HG03354 (cell line): ENCODE data around the gene PDIA6.

Source experiments
- ATAC-seq: cut with Tn5 transposase; IDR thresholded peaks from one replicate; pipeline ENCODE4 v1.9.1; 2021; ENCODE audit warnings: mild to moderate bottlenecking; ENCODE audit not compliant: unreplicated experiment, poor library complexity, severe bottlenecking

Gene PDIA6, protein sequence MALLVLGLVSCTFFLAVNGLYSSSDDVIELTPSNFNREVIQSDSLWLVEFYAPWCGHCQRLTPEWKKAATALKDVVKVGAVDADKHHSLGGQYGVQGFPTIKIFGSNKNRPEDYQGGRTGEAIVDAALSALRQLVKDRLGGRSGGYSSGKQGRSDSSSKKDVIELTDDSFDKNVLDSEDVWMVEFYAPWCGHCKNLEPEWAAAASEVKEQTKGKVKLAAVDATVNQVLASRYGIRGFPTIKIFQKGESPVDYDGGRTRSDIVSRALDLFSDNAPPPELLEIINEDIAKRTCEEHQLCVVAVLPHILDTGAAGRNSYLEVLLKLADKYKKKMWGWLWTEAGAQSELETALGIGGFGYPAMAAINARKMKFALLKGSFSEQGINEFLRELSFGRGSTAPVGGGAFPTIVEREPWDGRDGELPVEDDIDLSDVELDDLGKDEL

DNA sequence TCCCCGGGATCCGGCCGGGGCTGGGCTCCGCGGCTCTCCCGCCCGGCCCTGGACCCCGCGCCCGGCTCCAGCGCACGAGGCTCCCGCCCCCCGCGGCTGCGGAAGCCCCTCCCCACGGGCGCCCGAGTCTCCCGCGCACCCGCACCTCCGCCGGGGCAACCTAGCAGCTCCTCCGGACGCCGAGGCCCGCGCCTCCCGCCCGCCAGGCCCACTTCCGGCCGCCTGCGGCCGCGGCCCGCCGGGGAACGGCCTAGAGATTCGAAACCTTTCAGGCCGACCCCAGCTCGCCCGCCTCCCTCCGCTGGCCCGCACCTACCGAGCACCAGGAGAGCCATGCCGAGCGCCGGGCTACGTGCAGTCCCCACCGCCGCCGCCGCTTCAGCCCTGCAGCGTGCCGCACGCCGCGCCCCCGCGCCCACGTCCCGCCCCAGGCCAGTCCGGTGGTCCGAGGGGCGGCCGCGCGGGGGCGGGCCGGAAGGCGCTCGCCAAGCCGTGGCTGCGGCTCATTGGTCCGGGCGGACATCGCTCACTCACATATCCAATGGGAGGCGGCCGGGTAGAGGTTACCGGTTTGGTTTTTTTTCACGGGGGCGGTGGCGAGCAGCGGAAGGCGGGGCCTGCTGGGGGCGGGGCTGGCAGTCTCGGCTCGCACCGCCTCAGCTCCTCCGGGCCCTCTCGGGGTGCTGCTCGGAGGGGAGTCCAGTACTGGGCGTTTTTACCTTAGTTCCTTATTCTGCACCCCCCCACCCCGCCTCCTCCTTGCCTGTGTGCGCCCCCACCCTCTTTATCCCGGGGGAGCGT lies at the start of gene PDIA6:
Gene PDIA6 (minus strand): TSS at position 424 of the 801 bp plus-strand sequence. CDS start 89 bp downstream, at position 335.
- peak; percentile 90 for ATAC-seq

DNA sequence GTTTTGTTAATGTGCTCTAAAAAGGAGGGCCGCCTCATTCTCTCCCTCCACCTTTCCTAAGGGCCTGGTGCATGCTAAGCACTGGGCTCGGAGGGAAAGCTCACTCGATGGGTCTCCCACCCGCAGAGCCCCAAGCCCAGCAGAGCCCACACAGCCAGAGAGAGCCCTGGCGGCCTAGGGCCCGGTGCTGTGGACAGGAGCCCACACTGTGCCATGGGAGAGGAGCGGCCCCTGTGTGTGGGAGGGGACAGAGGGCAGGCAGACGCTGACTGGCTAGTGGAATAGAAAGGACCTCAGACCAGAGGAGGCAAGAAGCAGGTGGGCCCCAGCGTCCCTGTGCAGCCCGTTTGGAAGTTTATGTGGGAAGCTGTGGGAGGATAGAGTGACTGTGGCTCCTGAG lies 49.7 kb upstream of the PDIA6 start:
- ATAC-seq: no peak

DNA sequence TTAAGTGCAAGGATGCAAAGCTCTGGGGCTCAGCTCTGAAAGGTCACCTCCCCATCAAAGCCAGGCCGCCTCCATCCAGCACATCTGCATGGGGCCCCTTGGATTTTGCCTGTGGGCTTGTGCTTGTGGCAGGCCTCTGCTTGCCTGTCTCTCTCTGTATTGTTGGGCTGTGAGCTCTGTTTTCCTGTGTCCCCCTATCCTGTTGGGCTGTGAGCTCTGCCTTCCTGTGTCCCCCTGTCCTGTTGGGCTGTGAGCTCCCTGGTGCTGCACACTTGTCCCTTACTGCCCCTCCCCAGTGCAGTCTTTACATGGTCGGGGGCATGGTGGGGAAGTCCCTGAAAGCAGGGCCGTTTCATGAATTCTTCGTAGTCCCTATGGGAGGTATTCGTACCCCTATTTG lies 49.2 kb upstream of the PDIA6 start:
- no peak for ATAC-seq

DNA sequence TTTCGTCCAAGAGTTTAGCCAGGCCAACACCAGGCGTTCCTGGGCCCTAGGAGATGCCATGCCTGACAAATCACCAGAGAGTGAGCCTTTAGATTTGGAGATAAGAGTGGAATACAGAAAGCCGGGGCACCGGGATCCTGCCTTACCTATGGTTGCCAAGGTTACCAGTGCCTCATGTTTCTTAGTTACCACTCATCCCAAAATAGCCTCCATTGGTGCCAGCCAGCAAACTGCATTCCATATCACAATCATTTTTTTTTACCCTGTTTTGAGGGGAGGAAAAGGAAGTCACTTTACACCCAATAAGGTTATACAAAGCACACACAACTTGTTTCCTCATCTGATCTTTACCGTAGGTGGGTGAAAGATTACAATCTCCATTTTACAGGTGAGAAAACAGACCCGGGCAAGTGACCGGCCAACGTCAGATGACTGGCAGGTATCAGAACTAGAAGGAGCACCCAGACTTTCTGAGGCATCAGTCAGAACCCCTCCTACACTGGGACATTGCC lies 48.3 kb upstream of the PDIA6 start:
- no peak for ATAC-seq

DNA sequence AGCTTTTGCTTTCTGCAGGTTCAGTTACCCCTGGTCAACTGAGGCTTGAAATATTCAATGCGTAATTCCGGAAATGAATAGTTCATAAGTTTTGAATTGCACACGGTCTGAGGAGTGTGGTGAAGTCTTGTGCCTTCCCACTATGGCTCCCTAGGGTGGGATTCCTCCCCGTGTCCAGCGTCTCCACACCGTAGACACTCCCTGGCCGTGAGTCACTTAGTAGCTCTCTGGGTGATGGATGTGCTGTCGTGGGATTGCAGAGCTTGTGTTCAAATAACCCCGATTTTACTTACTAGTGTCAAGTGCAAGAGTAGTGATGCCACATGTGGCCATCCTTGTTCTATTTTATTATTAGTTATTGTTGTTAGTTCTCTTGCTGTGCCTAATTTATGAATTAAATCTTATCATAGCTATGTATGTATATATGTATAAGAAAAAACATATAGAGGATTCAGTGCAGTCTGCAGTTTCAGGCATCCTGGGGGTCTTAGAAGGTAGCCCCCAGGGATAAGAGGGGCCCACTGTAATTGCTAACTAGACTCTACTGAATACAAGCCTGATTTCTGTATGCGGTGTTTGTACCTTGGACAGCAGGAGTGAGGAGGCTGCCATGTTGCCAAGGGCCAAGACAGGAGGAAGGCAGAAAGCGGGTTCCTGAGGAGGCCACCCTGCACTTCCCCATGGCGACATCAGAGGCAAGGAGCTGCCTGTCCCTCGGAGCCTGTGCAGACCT lies 47.7 kb upstream of the PDIA6 start:
- ATAC-seq: no peak

DNA sequence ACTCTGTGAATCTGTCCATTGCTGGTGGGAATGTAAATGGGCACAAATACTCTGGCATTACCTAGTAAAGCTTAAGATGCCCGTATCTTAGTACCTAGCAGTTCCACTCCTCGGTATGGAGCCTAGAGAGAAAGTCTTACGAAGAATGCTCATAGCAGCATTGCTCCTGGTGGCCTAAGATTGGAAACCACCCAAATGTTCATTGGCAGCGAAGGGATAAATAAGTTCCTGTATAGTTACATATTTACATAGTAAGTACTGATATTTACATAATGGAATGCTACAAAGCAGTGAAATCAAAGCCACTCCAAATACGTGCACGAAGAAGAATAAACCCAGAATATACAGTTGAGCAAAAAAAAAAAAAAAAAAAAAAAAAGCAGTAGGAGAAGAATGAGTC lies 46.7 kb upstream of the PDIA6 start:
- ATAC-seq: no peak

DNA sequence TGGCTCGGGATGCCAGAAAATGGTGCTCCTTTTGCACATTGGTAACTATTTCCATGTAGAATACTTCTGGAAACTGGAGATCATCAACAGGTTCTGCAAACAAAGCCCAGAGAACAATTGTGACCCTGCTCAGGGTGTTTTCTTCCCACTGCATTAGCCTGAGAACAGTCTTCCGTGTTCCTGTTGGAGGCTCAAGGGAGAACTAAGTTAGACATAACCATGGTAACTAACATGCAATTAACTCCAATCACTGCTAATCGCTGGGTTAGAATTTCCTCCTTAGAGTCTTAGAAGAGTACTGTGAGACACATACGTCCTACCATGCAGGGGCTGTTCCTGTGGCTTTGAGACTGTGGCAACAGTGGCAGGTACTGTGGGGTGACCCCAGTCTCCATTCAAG lies 36.0 kb upstream of the PDIA6 start:
- no peak for ATAC-seq

DNA sequence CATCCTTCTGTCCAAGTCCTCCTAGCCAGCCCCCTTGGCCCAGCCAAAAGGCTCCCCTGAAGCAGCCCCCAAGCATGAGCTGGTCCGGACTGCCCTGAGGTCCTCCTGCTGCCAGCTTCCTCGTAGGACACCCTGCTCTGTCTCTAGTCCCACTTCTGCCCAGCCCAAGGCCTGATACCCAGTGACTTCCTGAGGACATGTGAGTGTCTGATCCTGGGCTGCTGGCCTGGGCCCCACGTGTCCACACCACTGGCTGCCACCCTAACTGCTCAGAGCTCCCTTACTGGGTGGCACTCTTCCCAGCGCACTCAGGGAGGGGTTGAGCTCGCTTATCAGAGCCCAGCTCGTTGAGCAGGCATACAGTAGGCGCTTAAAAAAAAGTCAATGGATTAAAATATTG lies 34.4 kb upstream of the PDIA6 start:
- ATAC-seq: no peak

DNA sequence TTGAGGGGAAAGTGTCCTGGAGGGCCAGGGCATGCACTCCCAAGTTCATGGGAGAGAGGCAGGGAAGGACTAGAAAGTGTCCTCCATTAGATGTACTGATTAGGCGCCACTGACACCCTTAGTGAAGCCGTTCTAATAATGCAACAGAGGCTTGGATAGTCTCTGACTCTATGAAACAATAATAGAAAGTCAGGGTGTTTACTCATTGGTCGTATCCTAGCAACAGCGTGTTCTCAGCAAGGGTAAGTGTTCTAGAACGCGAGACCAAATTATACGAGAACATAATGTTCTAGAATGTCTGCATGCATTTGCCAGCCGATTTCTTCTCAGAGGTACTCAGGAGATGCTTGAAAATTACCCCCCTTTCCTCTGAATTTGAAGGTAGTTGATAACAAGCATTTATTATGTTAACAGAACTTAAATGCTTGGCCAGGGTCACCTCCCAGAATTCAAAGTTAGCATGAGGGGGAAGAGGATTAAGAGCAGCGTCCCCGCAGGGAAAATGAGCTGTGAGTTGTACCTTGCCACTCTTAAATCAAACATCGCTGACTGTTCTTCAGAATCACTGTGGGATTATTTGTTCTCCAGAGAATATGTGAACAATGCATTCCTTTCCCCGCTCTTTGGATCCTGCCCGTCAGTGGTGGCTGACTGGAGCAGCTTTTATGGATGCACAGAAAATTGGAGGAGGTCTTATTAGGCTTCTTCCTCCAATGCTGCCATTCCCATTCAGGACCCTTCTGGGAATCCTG lies 33.7 kb upstream of the PDIA6 start:
- no peak for ATAC-seq

DNA sequence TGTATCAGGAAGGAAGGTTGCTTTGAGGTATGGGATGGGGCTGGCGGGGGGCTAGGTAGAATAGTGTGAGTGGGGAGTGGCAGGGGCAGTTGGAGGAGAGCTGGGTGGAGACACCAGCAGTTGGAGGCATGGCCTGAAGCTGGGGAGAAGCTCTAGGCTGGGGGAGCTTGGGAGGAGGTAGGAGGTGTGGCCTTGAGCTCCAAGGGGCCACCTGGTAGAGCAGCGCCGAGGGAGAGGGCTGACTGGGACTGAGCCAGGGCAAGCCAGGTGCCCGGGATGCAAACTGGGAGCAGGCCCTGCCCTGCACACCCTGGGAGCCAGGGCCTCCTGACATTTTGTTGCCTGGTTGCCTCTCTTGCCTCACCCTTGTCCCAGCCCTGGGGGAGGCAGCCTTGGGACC lies 33.1 kb upstream of the PDIA6 start:
- no peak for ATAC-seq

DNA sequence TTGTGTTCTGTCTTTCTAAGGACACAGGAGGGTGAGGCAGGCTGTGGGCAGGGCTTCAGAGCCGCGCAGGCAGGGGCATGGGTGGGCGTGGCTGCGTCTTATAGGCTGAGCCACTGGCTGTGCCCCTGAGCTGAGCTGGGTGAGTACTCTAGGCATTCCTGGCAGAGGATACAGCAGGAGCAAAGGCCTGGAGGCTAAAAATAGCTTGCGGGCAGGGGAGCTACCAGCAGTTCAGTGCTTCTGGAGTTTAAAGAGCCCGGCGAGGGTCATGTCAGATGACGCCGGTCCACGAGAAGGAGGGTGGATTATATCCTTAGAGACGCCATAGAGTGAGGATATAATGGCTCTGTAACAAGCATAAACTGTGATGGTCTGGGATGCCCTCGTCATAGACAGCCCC lies 31.5 kb upstream of the PDIA6 start:
- no peak for ATAC-seq

DNA sequence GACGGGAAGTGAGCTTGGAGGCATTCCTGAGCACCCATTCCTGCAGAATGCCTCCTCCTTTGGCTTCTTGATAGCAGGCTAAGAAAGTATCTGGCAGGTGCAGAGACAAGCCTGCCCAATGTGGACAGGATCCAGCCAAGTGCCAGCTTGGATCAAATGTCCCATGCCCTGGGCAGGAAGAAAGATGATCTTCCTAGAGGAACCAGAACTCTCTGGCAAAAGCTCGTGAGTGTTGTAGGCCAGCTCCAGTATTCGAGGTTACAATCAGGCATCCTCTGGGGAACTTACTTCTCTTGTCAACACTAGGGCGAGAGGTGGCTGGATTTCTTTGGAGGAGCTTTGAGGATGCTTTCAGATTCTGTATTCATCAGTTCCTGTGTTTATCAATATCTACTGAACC lies 29.9 kb upstream of the PDIA6 start:
- no peak for ATAC-seq

DNA sequence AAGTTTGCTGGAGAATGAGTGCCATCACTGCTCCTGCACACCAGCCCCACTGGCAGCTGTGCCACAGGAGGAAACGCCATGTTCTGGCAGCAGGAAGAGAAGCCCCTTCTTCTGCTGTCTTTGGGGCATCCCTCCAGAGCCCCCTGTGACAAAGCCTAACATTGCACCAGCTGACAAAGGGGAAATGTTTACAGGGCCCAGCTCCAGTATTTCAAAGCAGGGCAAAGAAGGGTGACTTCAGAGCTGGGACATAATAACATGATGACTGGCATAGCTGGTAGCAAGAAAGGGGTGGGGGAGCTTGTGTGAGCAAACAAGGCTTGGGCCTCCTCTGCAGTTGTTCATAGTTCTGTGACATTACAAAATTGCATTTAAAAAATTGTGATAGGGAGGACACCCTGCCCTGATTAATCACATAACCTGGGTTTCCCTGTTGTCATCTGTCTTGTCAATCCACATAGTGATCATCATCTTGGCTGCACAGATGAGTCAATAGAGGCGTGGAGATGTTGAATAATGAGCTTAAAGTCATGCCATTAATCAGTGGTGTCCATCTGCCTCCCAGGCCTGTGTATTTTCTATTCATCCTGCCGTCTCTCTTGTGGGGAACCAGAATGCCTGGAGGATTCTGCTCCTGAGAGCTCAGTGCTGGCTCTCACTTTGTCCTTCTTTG lies 29.1 kb upstream of the PDIA6 start:
- ATAC-seq: no peak

DNA sequence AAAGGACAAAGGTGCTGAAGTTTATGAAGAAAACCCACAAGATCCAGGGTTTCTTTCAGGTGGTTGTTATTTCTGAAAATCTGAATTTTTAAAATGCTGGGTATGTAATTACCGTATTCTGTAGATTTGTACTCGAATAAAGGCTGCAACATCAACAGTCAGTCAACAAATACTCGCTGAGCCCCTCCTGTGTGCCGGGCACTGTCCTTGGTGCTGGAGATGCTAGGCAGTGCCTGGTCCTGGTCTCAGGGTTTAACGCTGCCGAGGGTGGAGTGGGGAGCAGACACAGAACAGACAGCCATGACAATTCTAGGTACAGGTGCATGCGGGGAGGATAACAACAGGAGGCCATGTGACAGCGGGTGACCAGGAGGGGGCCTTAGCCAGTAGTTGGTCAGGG lies 27.2 kb upstream of the PDIA6 start:
- no peak for ATAC-seq

DNA sequence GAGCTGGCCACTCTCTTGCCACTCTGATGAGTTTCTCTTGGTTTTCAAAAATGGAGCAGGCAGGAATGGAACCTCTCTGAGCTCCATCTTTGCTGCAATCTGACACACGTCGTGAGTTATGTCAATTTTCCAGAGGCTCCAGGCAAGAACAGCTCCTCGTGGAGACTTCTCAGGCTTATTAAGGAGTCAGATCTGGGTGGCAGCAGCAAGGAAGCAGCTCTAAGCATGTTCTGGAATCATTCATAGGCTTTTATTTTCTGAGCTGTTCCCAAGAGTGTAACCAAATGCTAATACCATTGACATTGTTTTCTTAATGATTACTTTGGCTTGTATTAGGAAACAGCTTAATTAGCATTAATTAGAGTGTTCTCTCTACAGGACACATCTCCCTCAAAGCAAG lies 26.1 kb upstream of the PDIA6 start:
- no peak for ATAC-seq

DNA sequence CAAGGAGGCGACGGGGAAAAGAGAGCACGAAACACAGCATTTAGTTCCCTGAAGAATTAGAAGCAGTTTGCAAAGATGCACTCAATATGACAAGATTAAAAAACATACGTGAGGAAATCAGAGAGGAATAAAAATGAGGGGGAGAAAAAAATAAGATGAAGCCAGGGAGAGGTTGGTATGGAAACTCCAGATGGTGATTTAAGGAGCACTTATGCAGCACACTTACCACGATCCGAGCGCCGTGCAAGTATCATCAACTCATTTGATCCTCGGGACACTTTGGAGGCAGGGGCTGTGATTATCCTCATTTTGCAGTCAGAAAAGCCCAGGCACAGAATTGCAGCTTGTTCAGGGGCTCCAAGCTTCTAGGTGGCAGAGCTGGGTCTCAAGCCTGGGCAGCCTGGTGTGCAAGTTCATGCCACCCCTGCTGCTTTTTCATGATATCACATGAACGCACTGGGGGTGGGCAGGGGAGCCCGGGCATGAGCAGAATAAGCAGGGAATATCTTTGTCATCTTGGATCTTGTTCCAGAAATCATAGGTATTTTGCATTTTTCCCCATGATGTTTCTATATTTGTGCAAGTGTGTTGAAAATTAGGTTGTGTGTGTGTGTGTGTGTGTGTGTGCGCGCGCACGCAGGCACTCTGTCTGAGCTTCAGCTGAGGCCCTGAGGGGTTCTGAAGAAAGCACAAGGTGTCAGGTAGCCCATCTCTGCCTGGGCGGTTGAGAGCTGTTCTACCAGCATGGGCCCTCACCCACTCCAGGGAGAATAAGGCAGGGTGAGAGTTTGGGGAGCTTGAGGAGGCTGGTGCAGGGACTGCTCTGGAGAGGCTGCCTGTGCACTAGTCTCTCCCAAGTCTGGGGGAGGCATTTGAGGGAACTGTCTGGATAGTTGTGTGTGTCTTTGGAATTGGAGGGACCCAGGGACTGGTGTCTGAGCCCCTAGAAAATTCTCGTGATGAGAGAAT lies 25.0 kb upstream of the PDIA6 start:
- ATAC-seq: no peak

DNA sequence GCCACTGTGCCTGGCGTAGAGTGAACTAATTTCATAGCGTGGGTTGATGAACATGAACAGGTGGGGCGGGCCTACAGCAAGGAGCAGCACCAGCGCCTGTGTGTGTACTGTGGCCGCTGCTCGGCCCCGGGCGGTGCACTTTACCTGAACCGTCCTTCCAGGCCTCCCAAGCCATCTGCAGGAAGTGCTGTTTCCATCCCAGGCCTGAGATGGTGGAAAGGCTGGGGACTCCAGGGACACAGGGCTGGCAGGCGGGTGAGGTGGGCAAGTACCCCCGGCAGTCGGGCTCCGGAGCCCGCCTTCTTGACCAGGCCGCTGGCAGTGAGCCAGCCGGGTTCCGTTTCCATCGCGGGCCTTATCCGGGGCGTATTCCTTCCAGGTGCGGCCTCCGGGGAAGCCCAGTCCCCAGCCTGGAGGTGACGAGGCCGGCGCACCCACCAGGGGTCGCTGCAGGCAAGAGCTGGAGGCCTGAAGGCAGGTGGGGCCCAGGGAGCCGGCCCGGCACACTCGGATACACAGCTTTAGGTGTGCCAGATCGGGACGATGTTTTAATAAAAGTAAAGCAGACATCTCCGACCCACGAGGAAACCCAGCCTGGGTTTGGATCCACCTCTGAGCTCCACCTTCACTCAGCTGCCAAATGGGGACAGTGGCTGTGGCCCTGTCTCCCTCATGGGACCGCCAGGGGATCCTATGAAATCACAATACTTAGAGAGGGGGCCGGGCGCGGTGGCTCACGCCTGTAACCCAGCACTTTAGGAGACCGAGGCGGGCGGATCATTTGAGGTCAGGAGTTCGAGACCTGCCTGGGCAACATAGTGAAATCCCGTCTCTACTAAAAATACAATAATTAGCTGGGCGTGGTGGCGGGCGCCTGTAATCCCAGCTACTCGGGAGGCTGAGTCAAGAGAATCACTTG lies 22.7 kb upstream of the PDIA6 start:
- peak; percentile 72 for ATAC-seq
